Left lung (tissue), 10 donors: ENCODE measurements around the gene SPG7. TPM values are rescaled to one million over a fixed set of nuclear protein-coding genes. Genes with fewer than 3 reads are reported as not detected.

Experiments
- ATAC-seq: fragments of 200-7000 bp; cut with Tn5 transposase; one replicate; pipeline ENCODE4 v1.9.1; 2020; ENCODE audit warnings: moderate library complexity
- DNase-seq, 4 donors: peaks; one replicate each; pipeline ENCODE4 v3.0.0-alpha.2; 2013 to 2020
- H3K27ac ChIP-seq, 2 donors: fragments of 200-600 bp; sonication (generic) in 1 of 2; one replicate each; pipeline versions ENCODE4 v1.5.0 to v1.8.0; 2020 to 2021
- H3K27me3 ChIP-seq, 2 donors: fragments of 200-600 bp; sonication (generic) in 1 of 2; one replicate each; pipeline versions ENCODE4 v1.5.0 to v1.8.0; 2020 to 2021
- H3K36me3 ChIP-seq, 2 donors: fragments of 200-600 bp; sonication (generic) in 1 of 2; one replicate each; pipeline versions ENCODE4 v1.5.0 to v1.8.0; 2020 to 2021
- H3K4me1 ChIP-seq, 2 donors: fragments of 200-600 bp; one replicate each; pipeline ENCODE4 v1.8.0; 2021
- H3K4me3 ChIP-seq, 2 donors: fragments of 200-600 bp; sonication (generic) in 1 of 2; one replicate each; pipeline versions ENCODE4 v1.5.0 to v1.8.0; 2020 to 2021; ENCODE audit warnings: mild to moderate bottlenecking in 1 of 2
- H3K9me3 ChIP-seq, 2 donors: fragments of 200-600 bp; sonication (generic) in 1 of 2; one replicate each; pipeline versions ENCODE4 v1.5.0 to v1.8.0; 2020 to 2021
- CTCF ChIP-seq, 2 donors: fragments of 200-600 bp; sonication (generic) in 1 of 2; IDR thresholded peaks; one replicate each; pipeline versions ENCODE4 v1.5.0 to v1.8.0; 2021; ENCODE audit warnings: antibody characterized with exemption in 2 of 2
- intact Hi-C, 2 donors: fragments of 100-400 bp; cut with DNase I; formaldehyde crosslinking; loops; one replicate each; pipeline versions ENCODE4 v1.11.2 to v1.14.2; 2022
- polyA plus RNA-seq, 6 donors: library from polyadenylated mRNA; unstranded; fragments of 120-200 nt; gene quantifications; one replicate each; pipeline ENCODE4 v1.2.1, GENCODE V29; 2013; ENCODE audit not compliant: insufficient read length in 6 of 6
- total RNA-seq, 2 donors: library from RNA; stranded (reverse); fragmentation: NEBNext Ultra II Directional; extraction: Animal tissue kit (Norgen Biotek cat#: 25700); gene quantifications; one replicate each; pipeline ENCODE4 v1.2.1, GENCODE V29; 2021
- donor health status: DM: no; HTN: yes; CAD: no.
- donor health status: DM: no; HTN: no; CAD: no.

Gene SPG7
- total and polyA plus RNA-seq, 8 donors, result 79.3 to 148 (median 121) TPM

- Histone ChIP-seq H3K36me3 (peaks cover 0 to 80% of the 10 kb centered on the region in 2 donors), H3K9me3 (no peaks in the 10 kb centered on the region), H3K4me3 (no peak overlapping the region), H3K27ac (no peak overlapping the region), H3K4me1 (peaks cover 0 to 20% of the 10 kb centered on the region in 2 donors), H3K27me3 (no peaks in the 10 kb centered on the region)
- TF ChIP-seq CTCF (IDR thresholded peaks at IDR 0.05), result no peak
- ATAC-seq (no peak), DNase-seq (no peak)
- intact Hi-C loops, result no loop called here
Measured at GRCh38 chr16:89536371-89536770, 28.2 kb downstream of the SPG7 start.

GRCh38 chr16:89536886-89537548 is 28.8 kb downstream of the SPG7 start:
- no peaks in the 10 kb centered on the region for H3K9me3 ChIP-seq
- H3K4me3 ChIP-seq, result no peak overlapping the region
- peaks cover 0 to 80% of the 10 kb centered on the region in 2 donors for H3K36me3 ChIP-seq
- intact Hi-C loops, result no loop called here
- no peaks in the 10 kb centered on the region for H3K27me3 ChIP-seq
- DNase-seq, result no peak
- no peak overlapping the region for H3K27ac ChIP-seq
- ATAC-seq, result no peak
- H3K4me1 ChIP-seq, result peaks cover 0 to 20% of the 10 kb centered on the region in 2 donors
- no peak for TF ChIP-seq CTCF (IDR thresholded peaks at IDR 0.05)

GRCh38 chr16:89537549-89537925 is 29.3 kb downstream of the SPG7 start:
- Histone ChIP-seq H3K4me1 (peaks cover 0 to 20% of the 10 kb centered on the region in 2 donors), H3K9me3 (no peaks in the 10 kb centered on the region), H3K4me3 (no peak overlapping the region), H3K27me3 (no peaks in the 10 kb centered on the region), H3K27ac (no peak overlapping the region), H3K36me3 (peaks cover 0 to 80% of the 10 kb centered on the region in 2 donors)
- ATAC-seq (no peak), DNase-seq (no peak)
- intact Hi-C loops, result no loop called here
- TF ChIP-seq CTCF (IDR thresholded peaks at IDR 0.05), result no peak

- H3K36me3 ChIP-seq, result peaks cover 0 to 73% of the 10 kb centered on the region in 2 donors
- H3K9me3 ChIP-seq, result no peaks in the 10 kb centered on the region
- ATAC-seq, result no peak
Measured at GRCh38 chr16:89538286-89538685, 30.1 kb downstream of the SPG7 start.

GRCh38 chr16:89540557-89540956 is 32.4 kb downstream of the SPG7 start:
- Histone ChIP-seq H3K36me3 (peaks cover 0 to 65% of the 10 kb centered on the region in 2 donors), H3K9me3 (no peaks in the 10 kb centered on the region), H3K4me3 (no peak overlapping the region), H3K27me3 (no peaks in the 10 kb centered on the region), H3K27ac (no peak overlapping the region), H3K4me1 (no peaks in the 10 kb centered on the region)
- intact Hi-C loops, result no loop called here
- no peak for TF ChIP-seq CTCF (IDR thresholded peaks at IDR 0.05)
- DNase-seq (no peak), ATAC-seq (no peak)

More at GRCh38 chr16:89538286-89538685, 30.1 kb downstream of the SPG7 start:
- Histone ChIP-seq H3K4me3 (no peak overlapping the region), H3K27ac (no peak overlapping the region), H3K4me1 (peaks cover 0 to 20% of the 10 kb centered on the region in 2 donors), H3K27me3 (no peaks in the 10 kb centered on the region)
- intact Hi-C loops, result no loop called here
- no peak for DNase-seq
- no peak for TF ChIP-seq CTCF (IDR thresholded peaks at IDR 0.05)
